ENCODE data around the gene PLBD2.

PLBD2 gene

DNA sequence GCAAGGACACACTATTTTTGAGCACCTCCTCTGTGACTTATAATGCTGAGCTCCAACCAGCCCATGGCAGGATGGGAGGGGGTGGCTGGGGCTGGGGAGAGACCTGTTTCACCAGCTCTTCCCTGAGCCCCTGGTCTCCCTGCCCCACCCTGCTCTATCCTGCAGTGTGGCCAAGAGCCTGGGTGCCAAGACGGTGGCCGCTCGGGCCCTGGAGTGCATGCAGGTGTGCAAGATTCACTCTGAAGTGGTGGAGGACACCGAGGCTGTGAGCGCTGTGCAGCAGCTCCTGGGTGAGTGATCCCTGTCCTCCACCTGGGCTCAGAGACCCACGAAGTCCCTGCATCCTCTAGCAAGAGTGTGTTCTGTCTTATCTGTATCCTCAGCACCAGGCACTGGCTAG is 78.2 kb downstream of the PLBD2 start:
- TF ChIP-seq, protein P1, sequence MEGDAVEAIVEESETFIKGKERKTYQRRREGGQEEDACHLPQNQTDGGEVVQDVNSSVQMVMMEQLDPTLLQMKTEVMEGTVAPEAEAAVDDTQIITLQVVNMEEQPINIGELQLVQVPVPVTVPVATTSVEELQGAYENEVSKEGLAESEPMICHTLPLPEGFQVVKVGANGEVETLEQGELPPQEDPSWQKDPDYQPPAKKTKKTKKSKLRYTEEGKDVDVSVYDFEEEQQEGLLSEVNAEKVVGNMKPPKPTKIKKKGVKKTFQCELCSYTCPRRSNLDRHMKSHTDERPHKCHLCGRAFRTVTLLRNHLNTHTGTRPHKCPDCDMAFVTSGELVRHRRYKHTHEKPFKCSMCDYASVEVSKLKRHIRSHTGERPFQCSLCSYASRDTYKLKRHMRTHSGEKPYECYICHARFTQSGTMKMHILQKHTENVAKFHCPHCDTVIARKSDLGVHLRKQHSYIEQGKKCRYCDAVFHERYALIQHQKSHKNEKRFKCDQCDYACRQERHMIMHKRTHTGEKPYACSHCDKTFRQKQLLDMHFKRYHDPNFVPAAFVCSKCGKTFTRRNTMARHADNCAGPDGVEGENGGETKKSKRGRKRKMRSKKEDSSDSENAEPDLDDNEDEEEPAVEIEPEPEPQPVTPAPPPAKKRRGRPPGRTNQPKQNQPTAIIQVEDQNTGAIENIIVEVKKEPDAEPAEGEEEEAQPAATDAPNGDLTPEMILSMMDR (IDR thresholded peaks at IDR 0.05): no peak
- Histone ChIP-seq H3K27ac (no peak overlapping the region), H3K9ac (no peak overlapping the region), H3K9me3 (ENCODE audit: control insufficient read depth, low read length) (no peaks in the 10 kb centered on the region), H3K79me2 (no peaks in the 10 kb centered on the region), H3K27me3 (ENCODE audit: control insufficient read depth, insufficient read depth, low read length) (no peaks in the 10 kb centered on the region), H3K4me3 (ENCODE audit: low read depth, low read length) (no peak overlapping the region), H3K36me3 (ENCODE audit: control insufficient read depth, insufficient read depth, low read length) (no peaks in the 10 kb centered on the region), H3K4me1 (no peaks in the 10 kb centered on the region), H3K4me2 (ENCODE audit: low read length) (no peak overlapping the region), H2AFZ (no peak overlapping the region)

DNA sequence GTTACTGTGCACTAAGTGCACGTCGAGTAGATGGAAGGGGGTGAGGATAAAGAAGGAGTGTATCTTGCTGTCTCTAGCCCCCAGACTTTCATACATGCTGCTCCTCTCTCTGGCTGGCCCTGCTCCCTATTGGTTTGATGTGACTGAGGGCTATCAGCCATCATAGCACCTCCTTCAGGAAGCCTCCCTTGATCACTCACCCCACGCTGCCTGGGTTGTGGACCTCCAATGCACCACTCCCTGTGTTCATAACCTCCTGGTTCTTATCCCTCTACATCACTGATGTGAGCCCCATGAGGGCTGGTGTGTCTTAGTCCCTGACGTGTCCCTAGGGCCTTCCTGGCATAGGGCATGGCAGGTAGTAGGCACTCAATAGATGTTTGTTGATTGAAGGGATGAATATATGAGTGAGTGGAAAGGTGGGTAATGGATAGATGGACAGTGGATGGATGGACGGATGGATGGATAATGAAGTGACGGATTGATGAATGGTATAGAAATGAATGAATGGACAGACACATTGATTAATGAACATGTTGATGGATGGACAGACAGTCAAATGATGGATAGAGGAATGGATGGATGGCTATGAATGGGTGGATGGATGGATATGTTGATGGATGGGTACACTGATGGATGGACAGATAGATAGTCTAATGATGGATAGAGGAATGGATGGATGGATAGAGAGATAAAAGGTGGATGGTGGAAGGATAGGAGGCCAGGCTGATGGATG is 78.8 kb downstream of the PLBD2 start:
- TF ChIP-seq, protein P1 (IDR thresholded peaks at IDR 0.05): no peak
- Histone ChIP-seq H3K9me3 (ENCODE audit: control insufficient read depth, low read length) (no peaks in the 10 kb centered on the region), H2AFZ (no peak overlapping the region), H3K4me1 (no peaks in the 10 kb centered on the region), H3K4me2 (ENCODE audit: low read length) (no peak overlapping the region), H3K4me3 (ENCODE audit: low read depth, low read length) (no peak overlapping the region), H3K79me2 (no peaks in the 10 kb centered on the region), H3K9ac (no peak overlapping the region), H3K27me3 (ENCODE audit: control insufficient read depth, insufficient read depth, low read length) (no peaks in the 10 kb centered on the region), H3K36me3 (ENCODE audit: control insufficient read depth, insufficient read depth, low read length) (no peaks in the 10 kb centered on the region), H3K27ac (no peak overlapping the region)

DNA sequence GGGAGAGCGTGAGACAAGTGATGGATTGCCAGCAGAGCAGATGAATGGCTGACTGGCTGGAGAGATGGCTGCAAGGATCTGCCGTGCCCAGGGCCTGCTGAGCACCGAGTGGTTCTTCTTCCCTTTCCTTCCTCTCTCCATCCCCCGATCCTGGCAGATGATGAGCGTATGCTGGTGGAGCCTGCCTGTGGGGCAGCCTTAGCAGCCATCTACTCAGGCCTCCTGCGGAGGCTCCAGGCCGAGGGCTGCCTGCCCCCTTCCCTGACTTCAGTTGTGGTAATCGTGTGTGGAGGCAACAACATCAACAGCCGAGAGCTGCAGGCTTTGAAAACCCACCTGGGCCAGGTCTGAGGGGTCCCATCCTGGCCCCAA is 79.3 kb downstream of the PLBD2 start:
- no peak overlapping the region for H3K4me2 ChIP-seq (ENCODE audit: low read length)
- no peaks in the 10 kb centered on the region for H3K36me3 ChIP-seq (ENCODE audit: control insufficient read depth, insufficient read depth, low read length)
- no peaks in the 10 kb centered on the region for H3K4me1 ChIP-seq
- TF ChIP-seq, protein P1 (IDR thresholded peaks at IDR 0.05): no peak
- H2AFZ ChIP-seq: no peak overlapping the region
- H3K27me3 ChIP-seq (ENCODE audit: control insufficient read depth, insufficient read depth, low read length): no peaks in the 10 kb centered on the region
- no peaks in the 10 kb centered on the region for H3K79me2 ChIP-seq
- H3K4me3 ChIP-seq (ENCODE audit: low read depth, low read length): no peak overlapping the region
- no peak overlapping the region for H3K27ac ChIP-seq
- no peak overlapping the region for H3K9ac ChIP-seq
- H3K9me3 ChIP-seq (ENCODE audit: control insufficient read depth, low read length): no peaks in the 10 kb centered on the region

DNA sequence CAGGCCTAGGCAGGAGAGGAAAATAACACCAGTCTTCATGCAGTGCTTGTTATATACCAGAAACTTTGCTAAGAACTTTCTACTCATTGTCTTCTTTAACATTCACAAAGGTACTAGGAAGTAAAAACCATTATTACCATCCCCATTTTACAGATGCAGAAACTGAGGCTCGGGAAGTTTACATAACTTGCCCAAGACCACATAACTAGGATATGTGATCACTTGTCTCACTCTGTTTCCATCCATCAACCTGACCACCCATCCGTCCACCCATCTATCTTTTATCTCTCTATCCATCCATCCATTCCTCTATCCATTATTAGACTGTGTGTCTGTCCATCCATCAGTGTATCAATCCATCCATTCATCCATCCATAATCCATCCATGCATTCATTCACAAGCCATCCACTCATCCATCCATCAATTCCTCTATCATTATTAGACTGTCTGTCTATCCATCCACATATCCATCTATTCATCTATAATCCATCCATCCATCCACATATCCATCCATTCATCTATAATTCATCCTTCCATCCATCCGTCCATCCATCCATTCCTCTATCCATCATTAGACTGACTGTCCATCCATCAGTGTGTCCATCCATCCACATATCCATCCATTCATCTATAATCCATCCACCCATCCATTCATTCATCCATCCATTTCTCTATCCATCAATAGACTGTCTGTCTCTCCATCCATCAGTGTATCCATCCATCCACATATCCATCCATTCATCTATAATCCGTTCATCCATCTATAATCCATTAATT is 80.3 kb downstream of the PLBD2 start:
- Histone ChIP-seq H3K79me2 (no peaks in the 10 kb centered on the region), H3K27me3 (ENCODE audit: control insufficient read depth, insufficient read depth, low read length) (no peaks in the 10 kb centered on the region), H3K9me3 (ENCODE audit: control insufficient read depth, low read length) (no peaks in the 10 kb centered on the region), H2AFZ (no peak overlapping the region), H3K9ac (no peak overlapping the region), H3K4me1 (no peaks in the 10 kb centered on the region), H3K4me3 (ENCODE audit: low read depth, low read length) (no peak overlapping the region), H3K36me3 (ENCODE audit: control insufficient read depth, insufficient read depth, low read length) (no peaks in the 10 kb centered on the region), H3K27ac (no peak overlapping the region), H3K4me2 (ENCODE audit: low read length) (no peak overlapping the region)
- TF ChIP-seq, protein P1 (IDR thresholded peaks at IDR 0.05): no peak

DNA sequence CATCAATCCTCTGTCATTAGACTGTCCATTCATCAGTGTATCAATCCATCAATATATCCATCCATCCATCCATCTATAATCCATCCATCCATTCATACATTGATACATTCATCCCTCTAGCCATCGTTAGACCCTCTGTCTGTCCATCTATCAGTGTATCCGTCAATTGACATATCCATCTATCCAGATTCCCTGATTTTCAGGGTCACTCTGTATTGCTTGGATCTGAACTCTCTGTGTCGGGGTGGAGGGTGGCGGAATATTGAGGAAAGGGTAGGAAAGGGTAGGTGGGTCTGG is 80.9 kb downstream of the PLBD2 start:
- no peak overlapping the region for H3K4me3 ChIP-seq (ENCODE audit: low read depth, low read length)
- H3K4me2 ChIP-seq (ENCODE audit: low read length): no peak overlapping the region
- TF ChIP-seq, protein P1 (IDR thresholded peaks at IDR 0.05): no peak
- no peaks in the 10 kb centered on the region for H3K79me2 ChIP-seq
- no peaks in the 10 kb centered on the region for H3K27me3 ChIP-seq (ENCODE audit: control insufficient read depth, insufficient read depth, low read length)
- H3K27ac ChIP-seq: no peak overlapping the region
- no peak overlapping the region for H3K9ac ChIP-seq
- no peaks in the 10 kb centered on the region for H3K36me3 ChIP-seq (ENCODE audit: control insufficient read depth, insufficient read depth, low read length)
- H3K9me3 ChIP-seq (ENCODE audit: control insufficient read depth, low read length): no peaks in the 10 kb centered on the region
- no peaks in the 10 kb centered on the region for H3K4me1 ChIP-seq
- H2AFZ ChIP-seq: no peak overlapping the region

Data from parathyroid adenoma (tissue), 2 donors.